HG02852 (cell line): ENCODE results near the gene KCNC1.
A peak's percentile ranks its signal among the peaks of the same experiment; 100 is the strongest.

Source experiments
- ATAC-seq: cut with Tn5 transposase; IDR thresholded peaks from one replicate; pipeline ENCODE4 v1.9.1; 2021; ENCODE audit warnings: mild to moderate bottlenecking, moderate library complexity; ENCODE audit not compliant: unreplicated experiment

Gene KCNC1

DNA sequence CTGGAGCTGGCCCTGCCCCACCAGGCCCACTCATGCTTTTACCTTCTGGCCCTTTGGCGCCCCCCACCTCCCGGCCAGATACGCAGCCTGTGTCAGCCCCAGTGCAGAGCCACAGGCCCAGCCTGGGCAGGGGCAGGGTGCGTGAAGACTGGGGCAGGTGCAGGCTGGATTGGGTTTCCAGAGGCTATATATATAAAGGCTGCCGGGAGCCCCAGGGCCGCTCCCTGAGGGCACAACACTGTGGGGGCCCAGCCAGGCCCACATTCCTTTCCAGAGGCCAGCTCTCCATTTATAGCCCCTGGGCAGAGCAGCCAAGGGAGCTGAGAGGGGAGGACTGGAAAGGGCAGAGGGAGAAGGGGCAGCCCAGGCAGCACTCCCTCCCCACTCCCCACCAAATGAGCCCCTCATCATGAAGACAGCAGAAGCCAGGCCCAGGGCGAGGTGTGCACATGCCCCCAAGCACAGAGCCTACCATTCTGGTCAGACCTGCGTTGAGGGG lies 20.2 kb upstream of the KCNC1 start:
- ATAC-seq, result no peak

DNA sequence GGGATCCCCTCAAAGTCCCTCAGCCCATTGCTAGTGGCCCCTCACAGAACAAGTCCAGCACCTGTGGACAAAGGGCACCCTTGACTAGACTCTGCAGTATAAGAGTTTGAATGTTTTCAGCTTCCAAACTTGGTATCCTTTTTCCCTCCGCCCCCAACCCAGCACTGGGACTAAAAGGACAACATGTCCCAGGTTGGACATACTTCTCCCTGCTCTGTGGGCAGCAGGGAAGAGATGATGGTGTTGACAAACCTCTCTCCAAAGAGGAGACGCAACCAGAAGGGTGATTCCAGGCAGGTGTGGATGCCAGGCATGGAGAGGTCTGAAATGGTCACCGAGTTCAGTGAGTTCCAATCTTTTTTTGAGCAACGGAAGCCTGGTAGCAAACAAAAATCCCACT lies 19.7 kb upstream of the KCNC1 start:
- ATAC-seq, result no peak

DNA sequence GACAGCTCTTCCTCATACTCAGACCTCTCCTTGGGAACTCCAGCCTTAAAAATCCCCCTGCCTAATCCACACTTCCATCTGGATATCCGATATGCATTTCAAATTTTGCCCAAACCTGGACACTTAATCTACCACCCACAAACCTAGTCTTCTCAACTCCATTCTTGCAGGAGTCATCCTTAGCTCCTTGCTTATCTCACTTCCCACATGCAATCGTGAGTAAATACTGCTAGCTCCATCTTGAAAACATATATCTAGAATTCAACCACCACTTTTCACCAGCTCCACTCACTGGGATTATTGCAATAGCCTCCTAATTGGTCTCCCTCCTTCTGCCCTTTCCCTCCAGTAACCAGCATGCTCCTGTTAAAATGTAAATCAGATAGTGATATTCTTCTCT lies 17.8 kb upstream of the KCNC1 start:
- ATAC-seq, result no peak

DNA sequence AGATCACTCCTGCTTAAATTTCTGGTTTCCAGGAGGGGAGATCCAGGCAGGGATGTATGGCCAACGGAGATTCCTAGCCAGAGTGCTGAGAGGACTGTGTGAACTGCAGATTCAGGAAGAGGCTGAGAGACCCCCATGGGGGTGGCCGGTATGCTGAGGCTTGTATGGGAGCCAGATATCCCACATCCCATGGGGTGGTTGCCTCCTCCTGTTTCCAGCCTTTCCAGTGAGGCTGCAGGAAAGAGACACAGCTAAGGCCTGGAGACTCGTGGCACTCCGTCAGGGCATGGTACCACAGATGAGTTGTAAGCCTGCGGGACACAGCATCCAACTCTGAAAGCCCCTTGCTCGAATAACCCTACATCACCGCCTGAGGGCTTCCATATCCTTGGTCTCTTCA lies 16.6 kb upstream of the KCNC1 start:
- no peak for ATAC-seq

DNA sequence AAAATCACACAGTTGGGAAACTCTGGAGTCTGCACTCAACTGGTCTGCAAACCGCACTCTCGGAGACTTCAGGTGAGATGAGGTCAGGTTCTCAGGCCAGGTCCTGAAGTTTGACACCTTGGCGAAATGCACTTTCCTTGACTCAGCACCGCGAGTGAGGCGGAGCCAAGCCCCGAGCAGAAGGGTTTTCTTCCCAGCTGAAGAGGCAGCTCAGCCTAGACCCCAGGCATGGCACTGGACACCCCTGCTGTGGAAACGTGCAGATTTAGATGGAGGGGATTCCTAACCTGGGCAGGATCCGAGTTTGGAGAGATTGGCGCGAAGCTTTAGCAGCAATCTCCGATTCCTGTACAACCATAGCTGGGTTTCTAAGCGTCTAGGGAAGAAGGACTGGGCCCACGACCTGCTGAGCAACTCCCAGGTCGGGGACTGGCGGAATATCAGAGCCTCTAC lies 16.0 kb upstream of the KCNC1 start:
- no peak for ATAC-seq

DNA sequence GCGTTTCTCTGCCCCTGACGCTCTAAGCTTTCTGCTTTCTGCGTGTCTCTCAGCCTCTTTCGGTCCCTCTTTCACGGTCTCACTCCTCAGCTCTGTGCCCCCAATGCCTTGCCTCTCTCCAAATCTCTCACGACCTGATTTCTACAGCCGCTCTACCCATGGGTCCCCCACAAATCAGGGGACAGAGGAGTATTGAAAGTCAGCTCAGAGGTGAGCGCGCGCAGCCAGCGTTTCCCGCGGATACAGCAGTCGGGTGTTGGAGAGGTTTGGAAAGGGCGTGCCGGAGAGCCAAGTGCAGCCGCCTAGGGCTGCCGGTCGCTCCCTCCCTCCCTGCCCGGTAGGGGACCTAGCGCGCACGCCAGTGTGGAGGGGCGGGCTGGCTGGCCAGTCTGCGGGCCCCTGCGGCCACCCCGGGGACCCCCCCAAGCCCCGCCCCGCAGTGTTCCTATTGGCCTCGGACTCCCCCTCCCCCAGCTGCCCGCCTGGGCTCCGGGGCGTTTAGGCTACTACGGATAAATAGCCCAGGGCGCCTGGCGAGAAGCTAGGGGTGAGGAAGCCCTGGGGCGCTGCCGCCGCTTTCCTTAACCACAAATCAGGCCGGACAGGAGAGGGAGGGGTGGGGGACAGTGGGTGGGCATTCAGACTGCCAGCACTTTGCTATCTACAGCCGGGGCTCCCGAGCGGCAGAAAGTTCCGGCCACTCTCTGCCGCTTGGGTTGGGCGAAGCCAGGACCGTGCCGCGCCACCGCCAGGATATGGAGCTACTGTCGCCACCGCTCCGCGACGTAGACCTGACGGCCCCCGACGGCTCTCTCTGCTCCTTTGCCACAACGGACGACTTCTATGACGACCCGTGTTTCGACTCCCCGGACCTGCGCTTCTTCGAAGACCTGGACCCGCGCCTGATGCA lies 15.3 kb upstream of the KCNC1 start, which contains the start of gene MYOD1:
Gene MYOD1, plus strand, starts transcription at position 544 of the 910 bp plus-strand sequence. Its CDS starts 212 bp downstream, at position 756.
- ATAC-seq, result no peak

DNA sequence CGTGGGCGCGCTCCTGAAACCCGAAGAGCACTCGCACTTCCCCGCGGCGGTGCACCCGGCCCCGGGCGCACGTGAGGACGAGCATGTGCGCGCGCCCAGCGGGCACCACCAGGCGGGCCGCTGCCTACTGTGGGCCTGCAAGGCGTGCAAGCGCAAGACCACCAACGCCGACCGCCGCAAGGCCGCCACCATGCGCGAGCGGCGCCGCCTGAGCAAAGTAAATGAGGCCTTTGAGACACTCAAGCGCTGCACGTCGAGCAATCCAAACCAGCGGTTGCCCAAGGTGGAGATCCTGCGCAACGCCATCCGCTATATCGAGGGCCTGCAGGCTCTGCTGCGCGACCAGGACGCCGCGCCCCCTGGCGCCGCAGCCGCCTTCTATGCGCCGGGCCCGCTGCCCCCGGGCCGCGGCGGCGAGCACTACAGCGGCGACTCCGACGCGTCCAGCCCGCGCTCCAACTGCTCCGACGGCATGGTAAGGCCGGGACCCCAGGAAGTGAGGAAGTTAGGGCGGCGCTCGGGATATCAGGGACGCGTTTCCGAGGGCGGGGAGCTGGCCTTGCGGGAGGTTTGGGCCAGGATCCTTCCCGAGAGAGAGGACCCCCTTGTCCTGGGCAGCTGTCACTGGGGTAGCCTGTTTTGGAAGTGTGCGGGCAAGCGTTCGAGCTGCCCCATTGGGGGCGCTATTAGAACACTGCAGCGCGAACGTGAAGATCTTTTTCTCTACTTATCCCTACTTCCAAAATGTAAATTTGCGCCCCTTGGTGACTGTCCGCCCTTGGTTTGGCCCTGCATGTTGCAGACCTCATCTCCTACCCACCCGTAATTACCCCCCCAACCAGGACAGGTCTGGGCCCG lies 14.4 kb upstream of the KCNC1 start:
- ATAC-seq, result no peak

DNA sequence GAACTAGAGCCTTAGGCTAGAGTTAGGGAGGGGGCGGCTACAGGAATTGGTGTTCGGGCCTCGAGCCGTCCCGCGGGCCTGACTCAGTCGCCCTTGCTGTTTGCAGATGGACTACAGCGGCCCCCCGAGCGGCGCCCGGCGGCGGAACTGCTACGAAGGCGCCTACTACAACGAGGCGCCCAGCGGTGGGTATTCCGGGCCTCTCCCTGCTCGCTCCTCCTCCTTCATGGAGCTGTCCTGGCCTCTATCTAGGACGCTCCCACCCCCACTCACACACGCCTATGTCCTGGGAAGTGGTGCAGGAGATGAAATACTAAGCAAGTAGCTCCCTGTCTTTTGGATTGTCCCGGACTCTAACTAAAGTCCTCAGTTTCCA lies 13.8 kb upstream of the KCNC1 start:
- ATAC-seq, result no peak

DNA sequence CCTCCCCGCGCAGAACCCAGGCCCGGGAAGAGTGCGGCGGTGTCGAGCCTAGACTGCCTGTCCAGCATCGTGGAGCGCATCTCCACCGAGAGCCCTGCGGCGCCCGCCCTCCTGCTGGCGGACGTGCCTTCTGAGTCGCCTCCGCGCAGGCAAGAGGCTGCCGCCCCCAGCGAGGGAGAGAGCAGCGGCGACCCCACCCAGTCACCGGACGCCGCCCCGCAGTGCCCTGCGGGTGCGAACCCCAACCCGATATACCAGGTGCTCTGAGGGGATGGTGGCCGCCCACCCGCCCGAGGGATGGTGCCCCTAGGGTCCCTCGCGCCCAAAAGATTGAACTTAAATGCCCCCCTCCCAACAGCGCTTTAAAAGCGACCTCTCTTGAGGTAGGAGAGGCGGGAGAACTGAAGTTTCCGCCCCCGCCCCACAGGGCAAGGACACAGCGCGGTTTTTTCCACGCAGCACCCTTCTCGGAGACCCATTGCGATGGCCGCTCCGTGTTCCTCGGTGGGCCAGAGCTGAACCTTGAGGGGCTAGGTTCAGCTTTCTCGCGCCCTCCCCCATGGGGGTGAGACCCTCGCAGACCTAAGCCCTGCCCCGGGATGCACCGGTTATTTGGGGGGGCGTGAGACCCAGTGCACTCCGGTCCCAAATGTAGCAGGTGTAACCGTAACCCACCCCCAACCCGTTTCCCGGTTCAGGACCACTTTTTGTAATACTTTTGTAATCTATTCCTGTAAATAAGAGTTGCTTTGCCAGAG lies 13.2 kb upstream of the KCNC1 start:
- ATAC-seq, result no peak

DNA sequence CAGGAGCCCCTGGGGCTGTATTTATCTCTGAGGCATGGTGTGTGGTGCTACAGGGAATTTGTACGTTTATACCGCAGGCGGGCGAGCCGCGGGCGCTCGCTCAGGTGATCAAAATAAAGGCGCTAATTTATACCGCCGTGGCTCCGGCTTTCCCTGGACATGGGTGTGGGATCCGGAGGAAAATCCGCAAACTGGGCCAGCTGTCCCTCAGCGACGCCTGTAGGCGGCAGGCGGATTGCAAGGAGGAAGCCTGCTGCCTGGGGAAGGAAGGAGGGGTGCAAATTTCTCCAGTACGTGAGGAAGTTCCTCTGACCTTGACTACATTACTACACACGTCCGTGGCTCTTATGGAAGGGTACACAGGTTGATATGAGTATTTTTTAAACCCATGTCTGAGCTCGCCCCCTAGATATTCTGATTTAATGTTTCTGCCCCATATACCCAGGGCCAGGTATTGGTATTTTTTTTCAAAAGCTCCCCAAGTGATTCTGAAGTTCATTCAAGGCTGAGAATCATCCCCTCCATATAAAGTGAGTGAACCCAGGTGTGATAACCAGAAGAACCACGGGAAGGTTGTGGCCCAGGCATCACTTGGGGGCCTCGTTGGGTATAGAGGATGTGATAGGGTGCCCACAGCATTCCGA lies 12.5 kb upstream of the KCNC1 start:
- no peak for ATAC-seq

DNA sequence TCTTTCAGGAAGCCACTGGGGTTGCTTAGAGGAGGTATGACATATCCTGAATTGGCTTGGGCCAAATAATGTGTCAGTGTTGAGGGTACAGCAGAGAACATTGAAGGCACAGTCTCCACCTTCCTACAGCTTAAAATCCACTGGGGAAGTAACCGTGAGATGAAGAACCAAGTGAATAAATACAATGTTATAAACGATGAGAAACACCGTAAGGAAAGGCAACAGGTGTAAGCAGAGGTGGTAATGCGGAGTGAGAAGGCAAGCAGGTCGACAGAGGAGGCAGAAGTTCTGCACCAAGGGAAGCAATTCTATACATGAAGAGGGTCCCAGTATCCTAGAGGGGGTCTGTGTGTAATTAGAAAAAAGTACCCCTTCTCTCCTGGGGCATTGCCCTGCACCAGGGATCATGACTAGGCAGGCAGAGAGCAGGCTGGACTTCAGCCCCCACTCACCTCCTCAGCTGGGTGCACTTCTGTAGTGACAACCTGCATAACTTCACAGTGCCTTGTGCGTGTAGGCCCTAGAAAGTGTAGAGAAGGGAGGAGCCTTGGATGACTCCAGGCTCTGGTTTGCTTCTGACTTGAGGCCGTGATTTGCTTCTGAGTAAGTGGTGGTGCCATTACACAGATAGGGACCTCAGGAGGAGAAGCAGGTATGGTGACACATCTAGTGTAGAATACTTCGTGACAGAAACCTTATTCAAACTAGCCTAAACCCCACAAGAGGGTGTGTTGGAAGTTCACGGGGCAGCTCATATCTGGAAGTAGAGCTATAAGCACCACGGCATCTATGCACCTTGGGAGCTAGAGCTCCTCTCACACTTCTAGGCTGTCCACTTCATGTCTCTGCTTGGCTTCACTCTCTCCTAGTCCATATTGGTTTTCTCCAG lies 10.3 kb upstream of the KCNC1 start:
- no peak for ATAC-seq

DNA sequence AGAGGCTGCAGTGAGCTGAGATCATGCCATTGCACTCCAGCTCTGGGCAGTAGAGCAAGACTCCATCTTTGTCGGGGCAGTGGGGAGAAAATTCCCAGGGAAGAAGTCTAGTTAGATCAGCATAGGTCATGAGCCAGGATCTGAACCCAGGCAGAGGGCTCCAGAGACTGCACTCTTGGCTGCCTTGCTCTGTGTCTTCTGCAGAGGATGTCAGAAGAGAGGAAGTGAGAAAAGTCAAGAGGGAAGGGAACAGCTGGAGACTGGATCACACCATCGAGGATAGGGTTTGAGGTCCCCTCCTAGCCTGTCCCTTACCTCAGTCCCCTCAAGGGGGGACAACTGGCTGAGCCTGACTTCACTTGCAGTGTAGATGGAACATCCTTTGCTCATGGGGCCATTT lies 9.4 kb upstream of the KCNC1 start:
- no peak for ATAC-seq

DNA sequence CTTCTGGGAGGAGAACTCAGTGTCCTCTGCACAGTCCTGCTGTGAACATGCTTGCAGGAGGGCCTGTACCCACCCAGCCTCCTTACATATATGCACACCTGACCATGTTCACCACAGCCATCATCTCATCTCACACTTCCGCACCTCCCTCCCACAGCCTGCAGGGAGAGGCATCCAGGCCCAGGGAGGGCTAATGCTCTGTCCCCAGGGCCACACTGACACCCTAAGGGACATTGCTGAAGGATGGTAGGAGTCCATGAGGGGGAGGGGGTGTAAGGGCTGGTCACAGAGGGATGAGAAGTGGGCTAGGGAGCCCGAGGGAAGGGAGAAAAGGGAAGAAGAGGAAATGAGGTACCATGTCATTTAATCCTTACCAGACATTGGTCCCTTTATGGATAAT lies 4.4 kb upstream of the KCNC1 start:
- no peak for ATAC-seq

DNA sequence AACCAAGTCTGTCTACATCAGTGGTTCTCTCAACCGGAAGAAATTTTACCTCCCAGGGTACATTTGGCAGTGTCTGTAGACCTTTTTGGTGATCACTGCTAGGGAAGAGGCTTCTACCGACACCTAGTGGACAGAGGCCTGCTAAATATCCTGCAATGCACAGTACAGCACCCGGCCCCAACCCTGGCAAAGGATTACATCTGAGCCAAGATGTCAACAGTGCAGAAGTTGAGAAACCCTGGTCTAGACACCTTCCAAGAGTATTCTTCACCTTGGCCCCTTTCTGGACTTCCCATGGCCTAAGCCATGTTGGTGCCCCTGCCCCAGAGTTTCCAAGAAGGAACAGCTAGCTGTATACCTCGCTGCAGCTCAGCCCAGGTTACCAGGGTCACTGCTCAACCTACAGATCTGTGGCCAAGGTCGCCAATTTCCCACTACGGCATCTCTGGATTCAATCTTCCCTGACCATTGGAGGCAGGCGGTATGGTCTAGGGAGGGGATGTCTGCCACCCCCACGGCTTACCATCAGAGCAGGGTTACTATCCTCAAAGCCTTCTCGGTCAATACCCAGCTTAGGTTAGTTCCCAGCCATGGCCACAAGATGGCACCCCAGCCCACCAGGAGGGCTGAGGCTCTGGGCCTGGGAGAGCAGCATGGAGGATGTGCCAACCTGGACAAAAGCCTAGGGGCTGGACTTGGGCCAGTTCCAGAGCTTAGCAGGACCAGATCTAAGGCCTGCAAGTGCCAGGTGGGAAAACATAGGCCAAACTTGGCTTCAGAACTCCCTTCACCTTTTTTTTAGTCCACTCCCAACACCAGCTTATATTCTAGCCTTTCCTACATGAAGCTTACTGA lies 3.7 kb upstream of the KCNC1 start:
- peak; percentile 77 for ATAC-seq

DNA sequence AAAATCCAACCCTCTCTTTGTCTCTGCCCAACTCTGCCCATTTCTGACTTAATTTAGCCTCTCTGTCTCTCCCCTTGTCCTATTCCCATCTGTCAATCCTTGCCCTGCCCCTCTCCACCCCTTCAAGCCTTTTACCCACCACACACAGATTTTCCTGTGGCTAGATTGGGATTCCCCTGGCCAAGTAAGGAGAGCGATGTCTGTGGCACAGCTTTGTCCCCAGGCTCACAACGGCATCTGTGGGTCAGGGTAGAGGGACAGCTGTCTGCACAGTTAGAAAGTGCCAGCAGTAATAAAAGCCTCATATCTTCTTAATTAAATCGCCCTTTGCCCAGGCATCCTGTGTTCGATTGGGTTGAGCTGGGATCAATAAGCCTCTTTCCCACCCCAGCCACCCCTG lies 1.3 kb upstream of the KCNC1 start:
- ATAC-seq, result no peak

DNA sequence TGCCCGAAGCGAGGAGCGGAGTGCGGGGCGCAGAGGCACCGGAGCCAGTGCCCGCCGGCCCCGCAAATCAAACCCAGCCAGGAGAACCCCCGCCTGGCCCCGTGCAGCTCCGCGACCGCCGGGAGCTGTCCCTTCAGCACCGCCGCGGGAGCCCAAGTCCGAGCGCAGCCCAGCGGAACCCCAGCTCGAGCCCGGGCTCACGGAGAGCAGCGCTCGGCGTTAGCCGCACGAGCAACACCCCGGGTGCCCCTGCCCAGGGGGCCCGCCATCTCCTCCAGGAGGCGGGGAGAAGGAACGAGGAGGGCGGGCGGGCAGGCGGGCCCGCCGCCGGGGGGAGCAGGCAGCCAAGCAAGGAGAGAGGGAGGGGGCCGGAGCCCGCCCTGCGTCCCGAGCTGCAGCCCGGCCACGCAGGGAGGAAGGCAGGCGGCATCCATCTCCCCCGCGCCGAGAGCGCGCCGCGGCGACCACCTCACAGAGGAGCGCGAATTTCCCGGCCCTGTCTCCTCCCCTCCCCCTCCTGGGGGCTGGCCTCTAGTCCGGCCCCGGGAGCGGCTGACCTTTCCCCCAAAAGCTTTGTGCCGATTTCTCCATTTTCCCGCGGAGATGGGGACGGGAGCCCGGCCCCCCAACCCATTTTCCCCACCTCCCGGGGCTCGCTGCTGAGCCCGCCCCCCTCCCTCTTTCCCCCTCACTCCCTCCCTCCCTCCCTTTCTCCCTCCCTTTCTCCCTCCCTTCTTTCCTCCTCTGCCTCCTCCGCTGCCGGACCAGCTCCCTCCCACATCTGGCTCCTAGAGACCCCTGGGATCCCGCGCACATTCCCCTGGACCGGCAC lies 621 bp downstream of the KCNC1 start:
- peak; percentile 51 for ATAC-seq

DNA sequence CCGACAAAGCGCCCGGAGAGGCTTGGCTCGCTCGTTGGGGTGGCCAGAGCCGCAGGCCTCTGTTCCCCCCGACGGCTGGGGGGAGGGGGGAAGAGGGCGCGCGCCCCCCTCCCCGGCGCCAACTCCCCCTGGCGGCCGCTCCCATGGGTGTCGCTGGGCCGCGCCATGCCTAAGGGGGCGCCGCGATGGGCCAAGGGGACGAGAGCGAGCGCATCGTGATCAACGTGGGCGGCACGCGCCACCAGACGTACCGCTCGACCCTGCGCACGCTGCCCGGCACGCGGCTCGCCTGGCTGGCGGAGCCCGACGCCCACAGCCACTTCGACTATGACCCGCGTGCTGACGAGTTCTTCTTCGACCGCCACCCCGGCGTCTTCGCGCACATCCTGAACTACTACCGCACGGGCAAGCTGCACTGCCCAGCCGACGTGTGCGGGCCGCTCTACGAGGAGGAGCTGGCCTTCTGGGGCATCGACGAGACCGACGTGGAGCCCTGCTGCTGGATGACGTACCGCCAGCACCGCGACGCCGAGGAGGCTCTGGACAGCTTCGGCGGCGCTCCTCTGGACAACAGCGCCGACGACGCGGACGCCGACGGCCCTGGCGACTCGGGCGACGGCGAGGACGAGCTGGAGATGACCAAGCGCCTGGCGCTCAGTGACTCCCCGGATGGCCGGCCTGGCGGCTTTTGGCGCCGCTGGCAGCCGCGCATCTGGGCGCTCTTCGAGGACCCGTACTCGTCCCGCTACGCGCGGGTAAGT lies 1.4 kb downstream of the KCNC1 start:
- ATAC-seq, result no peak
